AG09309 (cell line): ENCODE data around the gene TMEM14B.

Source experiments
- DNase-seq: peaks from one replicate; pipeline ENCODE4 v3.0.0-alpha.2; 2010; ENCODE audit warnings: low read depth
- H3K4me3 ChIP-seq: 2 replicates; pipeline ENCODE4 v1.5.1; 2011; ENCODE audit warnings: mild to moderate bottlenecking, low read depth, low read length, moderate library complexity; ENCODE audit not compliant: control insufficient read depth
- TF ChIP-seq, protein P1 (sequence below): IDR thresholded peaks from 2 replicates; pipeline ENCODE4 v1.5.1; 2011; ENCODE audit warnings: mild to moderate bottlenecking, low read depth, low read length, inconsistent platforms; ENCODE audit not compliant: insufficient read depth, control insufficient read depth; ENCODE audit errors: missing control alignments

Gene TMEM14B

DNA sequence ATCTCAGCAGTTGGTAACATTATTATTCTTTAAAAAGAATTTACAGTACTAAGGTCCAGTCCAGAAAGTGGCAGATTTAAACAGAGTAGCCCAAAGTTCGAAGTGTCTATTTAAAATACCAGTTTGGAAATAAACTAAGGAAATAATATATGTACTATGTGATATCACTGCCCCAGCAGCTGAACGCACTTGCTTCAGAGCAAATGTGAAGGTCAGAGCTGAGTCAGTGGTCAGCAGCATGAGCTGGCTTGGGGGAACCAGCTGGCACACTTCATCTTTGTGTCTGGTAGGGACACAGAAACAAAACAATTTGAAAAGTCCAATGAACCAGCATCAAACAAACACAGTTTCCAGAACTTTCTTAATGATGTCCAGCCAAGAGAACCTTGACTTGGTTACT, 15.4 kb downstream of the TMEM14B start:
- no peak overlapping the region for H3K4me3 ChIP-seq
- TF ChIP-seq, protein P1, sequence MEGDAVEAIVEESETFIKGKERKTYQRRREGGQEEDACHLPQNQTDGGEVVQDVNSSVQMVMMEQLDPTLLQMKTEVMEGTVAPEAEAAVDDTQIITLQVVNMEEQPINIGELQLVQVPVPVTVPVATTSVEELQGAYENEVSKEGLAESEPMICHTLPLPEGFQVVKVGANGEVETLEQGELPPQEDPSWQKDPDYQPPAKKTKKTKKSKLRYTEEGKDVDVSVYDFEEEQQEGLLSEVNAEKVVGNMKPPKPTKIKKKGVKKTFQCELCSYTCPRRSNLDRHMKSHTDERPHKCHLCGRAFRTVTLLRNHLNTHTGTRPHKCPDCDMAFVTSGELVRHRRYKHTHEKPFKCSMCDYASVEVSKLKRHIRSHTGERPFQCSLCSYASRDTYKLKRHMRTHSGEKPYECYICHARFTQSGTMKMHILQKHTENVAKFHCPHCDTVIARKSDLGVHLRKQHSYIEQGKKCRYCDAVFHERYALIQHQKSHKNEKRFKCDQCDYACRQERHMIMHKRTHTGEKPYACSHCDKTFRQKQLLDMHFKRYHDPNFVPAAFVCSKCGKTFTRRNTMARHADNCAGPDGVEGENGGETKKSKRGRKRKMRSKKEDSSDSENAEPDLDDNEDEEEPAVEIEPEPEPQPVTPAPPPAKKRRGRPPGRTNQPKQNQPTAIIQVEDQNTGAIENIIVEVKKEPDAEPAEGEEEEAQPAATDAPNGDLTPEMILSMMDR = no peak
- no peak for DNase-seq

DNA sequence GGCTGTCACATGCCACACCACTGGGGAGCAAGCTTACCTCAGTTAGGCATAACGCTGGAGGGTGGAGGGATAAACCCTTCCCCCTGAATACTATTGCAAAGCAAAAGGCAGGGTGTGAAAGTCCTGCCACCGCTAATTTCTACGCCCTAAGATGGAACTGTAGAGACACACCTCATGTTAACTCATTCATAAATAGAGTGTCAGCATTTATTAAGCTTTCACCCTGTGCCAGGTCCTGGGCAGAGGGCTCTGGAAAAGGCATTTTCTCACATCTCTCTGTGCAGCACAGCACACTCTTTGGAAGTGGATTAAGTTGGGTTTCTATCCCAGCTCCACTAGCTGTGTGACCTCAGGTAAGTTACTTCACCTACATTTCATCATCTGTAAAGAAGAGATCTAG, 21.8 kb downstream of the TMEM14B start:
- TF ChIP-seq, protein P1 = no peak
- no peak overlapping the region for H3K4me3 ChIP-seq
- DNase-seq = no peak

DNA sequence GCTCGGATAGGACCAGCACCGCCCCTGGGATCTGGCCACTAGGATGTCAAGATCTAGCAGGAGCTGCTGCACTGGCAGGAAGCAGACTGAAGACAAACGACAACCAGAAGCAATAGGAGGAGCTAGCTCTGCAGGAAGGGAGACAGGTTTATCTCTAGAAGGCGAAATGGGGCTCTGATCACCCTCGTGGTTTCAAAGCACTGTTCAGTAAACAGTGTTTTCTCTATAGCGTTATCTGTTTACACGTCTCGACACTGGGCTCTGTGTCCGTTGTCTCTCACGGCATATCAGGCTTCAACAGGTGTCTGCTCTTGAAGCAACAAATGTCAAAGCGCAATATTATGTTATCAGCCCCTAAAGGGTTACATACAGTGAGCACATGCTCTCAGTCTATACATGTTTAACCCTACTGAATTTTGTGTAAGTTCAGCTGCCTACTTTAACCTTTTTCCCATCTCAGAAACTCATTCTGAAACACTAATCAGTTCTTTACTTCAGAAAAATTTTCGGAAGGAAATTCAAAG, 23.8 kb downstream of the TMEM14B start:
- no peak for DNase-seq
- H3K4me3 ChIP-seq = no peak overlapping the region
- TF ChIP-seq, protein P1 = no peak

DNA sequence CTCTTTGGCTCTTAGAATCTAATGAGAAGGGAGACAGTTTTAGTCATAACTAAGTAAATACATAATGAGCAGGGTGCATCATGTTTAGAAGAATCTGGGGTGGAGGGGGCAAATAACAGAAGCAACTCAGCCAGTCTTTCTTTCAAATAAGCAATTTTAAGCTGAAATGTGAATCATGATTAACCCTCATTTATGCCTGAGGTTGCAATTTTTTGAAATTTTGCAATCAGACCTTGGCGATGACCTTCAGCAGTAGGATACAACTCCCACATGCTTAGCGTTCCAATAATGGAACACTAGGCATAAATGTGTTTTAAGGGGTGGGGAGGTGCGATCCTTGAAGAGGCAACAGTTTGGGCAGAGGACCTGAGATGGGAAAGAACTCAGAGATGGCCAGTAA, 30.6 kb downstream of the TMEM14B start:
- TF ChIP-seq, protein P1 = no peak
- H3K4me3 ChIP-seq = no peak overlapping the region
- DNase-seq = no peak

DNA sequence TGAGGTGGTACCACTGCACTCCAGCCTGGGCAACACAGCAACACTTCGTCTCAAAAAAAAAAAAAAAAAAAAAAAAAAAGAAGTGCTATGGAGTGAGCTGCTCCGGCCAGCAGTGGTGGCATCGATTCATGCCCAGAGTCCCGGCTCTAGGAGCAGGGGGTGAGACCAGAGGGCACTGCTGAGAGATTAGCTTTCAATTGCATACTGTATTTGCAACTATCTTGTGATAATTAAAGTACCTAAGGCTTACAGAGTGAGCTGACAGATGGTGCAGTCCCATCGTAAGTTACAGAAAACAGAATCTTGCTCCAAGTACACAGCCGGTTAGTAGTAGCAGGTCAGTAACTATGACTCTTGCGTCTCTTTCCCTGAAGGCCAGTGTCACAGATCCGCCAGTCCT, 31.5 kb downstream of the TMEM14B start:
- TF ChIP-seq, protein P1 = no peak
- H3K4me3 ChIP-seq = no peak overlapping the region
- no peak for DNase-seq

DNA sequence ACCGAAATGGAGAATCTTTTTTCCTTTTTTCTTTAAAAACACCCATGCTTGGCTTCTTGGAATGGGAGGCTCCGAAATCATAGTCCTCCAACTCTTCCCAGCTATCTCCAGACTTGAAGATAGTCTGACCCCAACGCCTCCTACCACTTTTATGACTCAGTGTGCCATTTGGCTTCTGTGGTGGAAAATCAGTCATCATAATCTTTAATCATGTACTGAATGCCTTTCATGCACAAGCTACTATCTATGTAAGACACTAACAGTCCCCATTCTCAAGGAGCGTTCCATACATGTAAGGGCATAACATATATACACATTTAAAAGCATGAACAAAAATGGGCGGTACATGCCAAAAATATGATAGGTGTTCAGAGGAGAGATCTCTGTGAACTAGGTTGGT, 44.1 kb downstream of the TMEM14B start:
- TF ChIP-seq, protein P1 = no peak
- H3K4me3 ChIP-seq = no peak overlapping the region
- DNase-seq = no peak

DNA sequence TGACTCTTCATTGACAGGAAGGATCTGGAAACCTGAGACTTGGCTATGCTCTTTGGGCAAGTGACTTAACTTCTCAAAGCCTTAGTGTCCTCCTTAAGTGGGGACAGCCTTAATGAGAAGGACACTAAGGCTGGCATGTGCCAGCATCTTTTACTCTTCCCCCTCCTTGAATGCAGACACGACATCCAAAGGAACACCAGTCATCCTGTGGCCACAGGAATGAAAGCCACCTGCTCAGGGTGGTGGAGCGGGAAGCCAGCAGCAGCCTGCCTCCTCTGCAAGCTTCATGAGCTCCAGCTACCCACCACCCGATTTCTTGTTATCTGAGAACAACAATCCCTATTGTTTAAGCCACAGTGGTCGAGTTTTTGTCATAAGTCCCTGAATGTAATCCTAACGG, 44.5 kb downstream of the TMEM14B start:
- DNase-seq = no peak
- H3K4me3 ChIP-seq = no peak overlapping the region
- TF ChIP-seq, protein P1 = no peak
